Amygdala (tissue), 56 donors: ENCODE data around the gene ST6GALNAC1.

ENCODE experiments used
- DNase-seq, 56 donors: peaks; one replicate each; lab custom pipeline; 2025; lab: John Stamatoyannopoulos, UW

ST6GALNAC1 gene

GRCh38 chr17:76677406-76677805 lies 33.8 kb upstream of the ST6GALNAC1 start:
- no peak for DNase-seq

GRCh38 chr17:76676629-76677028 lies 33.1 kb upstream of the ST6GALNAC1 start:
- DNase-seq, result no peak

GRCh38 chr17:76675648-76676047 lies 32.1 kb upstream of the ST6GALNAC1 start:
- no peak for DNase-seq

DNA sequence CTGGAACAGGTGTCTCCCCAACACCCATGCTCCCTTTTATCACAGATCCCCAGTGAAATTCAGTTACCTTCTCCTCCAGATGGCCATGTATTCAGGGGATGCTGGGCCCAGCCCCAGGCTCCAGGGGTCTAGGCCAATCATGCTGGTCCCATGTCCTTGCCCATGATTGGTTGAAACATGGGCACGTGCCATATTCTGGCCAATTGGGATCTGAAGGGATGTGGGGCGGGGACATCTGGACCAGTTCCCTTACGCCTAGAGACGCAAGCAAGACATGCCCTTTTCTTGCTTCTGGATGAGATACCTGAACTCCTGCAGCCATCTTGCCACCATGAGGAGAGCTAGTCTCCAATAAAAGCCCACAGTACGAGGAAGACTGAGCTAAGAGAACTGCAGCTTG lies 31.0 kb upstream of the ST6GALNAC1 start:
- DNase-seq, result no peak

GRCh38 chr17:76673729-76674128 lies 30.2 kb upstream of the ST6GALNAC1 start:
- DNase-seq, result no peak

DNA sequence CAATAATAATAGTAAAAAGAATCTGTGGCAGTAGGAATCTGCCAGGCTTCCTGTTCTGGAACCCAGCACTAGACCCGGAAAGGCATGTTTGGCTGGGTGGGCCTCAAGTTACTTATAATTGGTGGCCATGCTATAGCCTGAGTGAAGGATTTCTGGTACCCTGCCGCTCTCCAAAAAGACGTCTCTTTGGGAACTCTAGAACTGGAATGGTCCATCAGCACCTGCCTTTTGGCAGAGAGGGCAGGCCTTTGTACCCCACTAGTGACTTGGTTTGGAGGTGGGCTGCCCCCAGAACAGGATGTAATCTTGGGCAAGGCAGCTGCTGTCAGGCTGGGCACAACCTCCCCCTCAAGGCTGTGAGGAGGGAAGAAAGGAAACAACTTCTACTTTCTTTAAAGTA lies 29.3 kb upstream of the ST6GALNAC1 start:
- DNase-seq, result no peak

GRCh38 chr17:76672270-76672851 lies 28.8 kb upstream of the ST6GALNAC1 start:
- DNase-seq, result no peak

- DNase-seq, result no peak
These were observed 28.3 kb upstream of the ST6GALNAC1 start for GRCh38 chr17:76671912-76672262.

GRCh38 chr17:76671123-76671911 lies 27.8 kb upstream of the ST6GALNAC1 start:
- DNase-seq, result peak; percentile 86 to 100 (median 99)

DNA sequence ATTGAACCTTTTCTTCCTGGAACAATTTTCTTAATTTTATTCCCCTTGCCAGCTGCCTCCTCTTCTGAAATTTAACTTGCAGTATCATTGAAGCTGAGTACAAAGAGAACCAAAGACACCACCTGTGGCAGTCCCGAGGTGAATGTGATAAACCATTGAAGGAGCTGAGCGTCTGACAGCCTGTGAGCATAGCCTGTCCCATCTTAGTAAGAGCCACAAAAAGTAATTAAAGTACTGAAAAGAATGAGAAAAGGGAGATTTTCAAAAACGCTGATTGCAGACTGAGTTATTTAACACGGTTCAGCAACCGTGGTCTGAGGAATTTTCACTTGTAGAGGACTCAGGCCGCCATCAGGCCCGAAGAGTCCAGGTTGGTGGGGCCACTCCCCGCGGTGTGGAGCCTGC lies 27.2 kb upstream of the ST6GALNAC1 start:
- no peak for DNase-seq

- no peak for DNase-seq
These were observed 26.6 kb upstream of the ST6GALNAC1 start for GRCh38 chr17:76670020-76670717.

- no peak for DNase-seq
These were observed 24.4 kb upstream of the ST6GALNAC1 start for GRCh38 chr17:76667786-76668453.

- no peak for DNase-seq
These were observed 23.9 kb upstream of the ST6GALNAC1 start for GRCh38 chr17:76667491-76667755.

DNA sequence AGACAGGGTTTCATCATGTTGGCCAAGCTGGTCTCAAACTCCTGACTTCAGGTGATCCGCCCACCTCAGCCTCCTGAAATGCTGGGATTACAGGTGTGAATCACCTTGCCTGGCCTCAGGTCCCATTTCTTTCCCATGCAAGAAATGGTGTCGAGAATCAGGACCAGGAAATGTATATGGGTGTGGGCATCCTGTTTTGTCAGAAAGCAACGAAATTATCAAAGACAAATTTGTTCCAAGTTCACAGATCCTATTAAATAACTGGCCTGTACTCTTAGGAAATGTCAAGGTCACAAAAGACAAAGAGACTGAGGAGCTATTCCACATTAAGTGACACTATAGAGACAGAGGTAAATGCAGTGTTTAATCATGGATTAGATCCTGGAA lies 17.1 kb upstream of the ST6GALNAC1 start:
- no peak for DNase-seq

DNA sequence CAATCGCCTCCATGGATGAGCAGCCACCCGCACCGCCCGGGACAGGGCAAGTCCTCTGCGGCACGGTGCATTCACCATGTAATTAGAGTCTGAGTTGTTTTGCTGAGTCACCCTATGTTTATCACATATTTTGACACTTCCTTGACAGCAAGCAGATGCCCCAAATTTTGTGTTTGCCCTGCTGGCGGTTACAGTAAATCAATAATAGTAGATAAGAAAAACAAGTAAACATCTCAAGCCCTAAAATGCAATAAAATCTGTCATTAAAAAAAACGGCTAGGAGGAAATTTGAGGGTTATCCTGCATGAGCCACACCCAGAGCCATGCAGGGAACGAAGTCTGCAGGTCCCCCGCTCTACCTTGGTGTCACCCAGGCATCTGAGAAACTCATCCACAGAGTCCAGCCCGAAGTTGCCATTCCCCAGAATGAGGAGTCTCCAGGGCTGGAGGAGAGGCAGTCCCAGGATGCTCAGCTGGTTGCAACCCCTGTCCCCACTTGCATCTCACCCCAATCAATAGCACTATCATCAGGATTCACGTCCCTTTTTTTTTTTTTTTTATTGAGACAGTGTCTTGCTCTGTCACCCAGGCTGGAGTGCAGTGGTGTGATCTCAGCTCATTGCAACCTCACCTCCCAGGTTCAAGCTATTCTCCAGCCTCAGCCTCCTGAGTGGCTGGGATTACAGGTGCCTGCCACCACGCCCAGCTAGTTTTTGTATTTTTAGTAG lies 16.5 kb upstream of the ST6GALNAC1 start:
- DNase-seq, result no peak

- no peak for DNase-seq
These were observed 14.7 kb upstream of the ST6GALNAC1 start for GRCh38 chr17:76658242-76658662.

GRCh38 chr17:76657505-76658241 lies 14.1 kb upstream of the ST6GALNAC1 start:
- no peak for DNase-seq

DNA sequence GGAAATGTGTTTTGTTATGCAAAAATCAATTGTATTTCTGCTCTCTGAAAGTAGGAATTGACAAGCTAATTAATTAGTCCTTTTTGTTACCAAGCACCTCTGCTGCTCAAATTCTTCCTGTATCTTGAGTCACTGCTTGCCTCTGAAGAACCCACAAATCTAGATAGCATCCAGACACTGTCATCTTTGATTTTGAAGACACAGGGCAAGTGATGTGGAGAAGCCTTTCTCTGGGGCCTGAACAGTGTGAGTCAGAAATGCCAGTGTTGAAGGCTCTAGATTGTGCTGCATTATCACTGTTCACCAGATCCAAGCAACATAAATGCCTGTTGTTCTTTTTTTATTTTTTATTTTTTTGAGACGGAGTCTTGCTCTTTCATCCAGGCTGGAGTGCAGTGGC lies 10.9 kb upstream of the ST6GALNAC1 start:
- DNase-seq, result no peak

DNA sequence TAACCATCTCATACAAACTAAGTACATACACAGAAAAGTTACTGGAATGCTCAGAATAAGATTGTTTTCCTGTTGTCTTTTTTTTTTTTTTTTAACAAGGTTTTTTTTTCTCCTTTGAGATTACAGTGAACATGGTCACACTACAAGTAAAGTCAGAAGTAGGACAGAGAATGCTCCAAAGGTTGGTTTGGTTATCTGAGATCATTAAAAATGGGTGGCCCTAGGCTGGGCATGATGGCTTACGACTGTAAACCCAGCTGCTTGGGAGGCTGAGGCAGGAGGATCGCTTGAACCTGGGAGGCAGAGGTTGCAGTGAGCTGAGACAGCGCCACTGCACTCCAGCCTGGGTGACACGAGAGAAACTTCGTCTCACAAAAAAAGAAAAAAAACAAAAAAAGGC lies 6.9 kb upstream of the ST6GALNAC1 start:
- DNase-seq, result no peak

DNA sequence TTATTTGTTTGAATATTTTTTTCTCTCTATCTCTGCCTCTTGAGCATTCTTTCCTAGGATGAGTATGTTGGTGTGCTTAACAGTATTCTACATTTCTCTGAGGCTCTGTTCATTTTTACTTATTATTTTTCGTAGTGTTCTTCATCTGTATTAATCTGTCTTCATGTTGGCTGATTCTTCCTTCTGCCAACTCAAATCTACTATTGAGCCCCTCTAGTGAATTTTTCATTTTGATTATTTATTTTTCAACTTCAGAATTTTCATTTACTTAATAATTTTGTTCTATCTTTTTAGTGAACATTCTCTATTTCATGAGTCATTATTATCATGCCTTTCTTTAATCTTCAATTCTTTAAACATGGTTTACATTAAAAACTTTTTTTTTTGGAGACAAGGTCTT lies 3.2 kb upstream of the ST6GALNAC1 start:
- no peak for DNase-seq
